Activated naive CD4-positive, alpha-beta T cell treated with anti-CD3 and anti-CD28 coated beads, Interleukin-2, amount 50 U/mL, for 72 hours (primary cell): ENCODE results near the gene COG7. TPM values are rescaled to one million over a fixed set of nuclear protein-coding genes. Genes with fewer than 3 reads are reported as not detected.

Experiments used
- ATAC-seq, 2 donors: fragments of 150-1000 bp; cut with Tn5 transposase; 2 replicates each; pipeline ENCODE4 v1.10.0; 2021; ENCODE audit warnings: mild to moderate bottlenecking in 2 of 2, moderate library complexity in 2 of 2
- DNase-seq, 2 donors: peaks; one replicate each; pipeline ENCODE4 v3.0.0; 2021 to 2022; ENCODE audit warnings: low spot score in 2 of 2
- H3K27ac Mint-ChIP-seq, 2 donors: one replicate each; pipeline ENCODE4 v1.8.0; 2022; ENCODE audit warnings: mild to moderate bottlenecking in 2 of 2, mixed read lengths in 2 of 2
- H3K36me3 Mint-ChIP-seq, 2 donors: one replicate each; pipeline ENCODE4 v1.8.0; 2022; ENCODE audit warnings: mixed read lengths in 2 of 2
- H3K9me3 Mint-ChIP-seq, 2 donors: one replicate each; pipeline ENCODE4 v1.8.0; 2022; ENCODE audit warnings: mixed read lengths in 2 of 2
- total RNA-seq, 2 donors: library from RNA; stranded (reverse); gene quantifications; one replicate each; pipeline ENCODE4 v1.2.3, GENCODE V29; 2022

COG7 gene
- total RNA-seq, 2 donors from 2014 or later: 24.4 to 30.1 TPM

GRCh38 chr16:23434380-23434779 is 18.6 kb downstream of the COG7 start:
- DNase-seq: peak in 1 of 2 donors; percentile 49

GRCh38 chr16:23433261-23433920 is 19.6 kb downstream of the COG7 start:
- no peaks in the 10 kb centered on the region for H3K9me3 Mint-ChIP-seq
- H3K36me3 Mint-ChIP-seq: no peaks in the 10 kb centered on the region
- no peak overlapping the region for H3K27ac Mint-ChIP-seq

More at GRCh38 chr16:23434380-23434779, 18.6 kb downstream of the COG7 start:
- ATAC-seq: peak in 1 of 2 donors; percentile 28
- H3K9me3 Mint-ChIP-seq: no peaks in the 10 kb centered on the region
- H3K27ac Mint-ChIP-seq: no peak overlapping the region
- no peaks in the 10 kb centered on the region for H3K36me3 Mint-ChIP-seq

GRCh38 chr16:23432176-23433128 is 20.5 kb downstream of the COG7 start:
- no peak for ATAC-seq
- H3K27ac Mint-ChIP-seq: no peak overlapping the region
- H3K36me3 Mint-ChIP-seq: no peaks in the 10 kb centered on the region
- no peaks in the 10 kb centered on the region for H3K9me3 Mint-ChIP-seq
- no peak for DNase-seq

More at GRCh38 chr16:23433261-23433920, 19.6 kb downstream of the COG7 start:
- DNase-seq (no peak), ATAC-seq (no peak)

GRCh38 chr16:23428351-23428750 is 24.6 kb downstream of the COG7 start:
- no peak for ATAC-seq
- DNase-seq: no peak
- peaks cover 0 to 3% of the 10 kb centered on the region in 2 donors for H3K36me3 Mint-ChIP-seq
- H3K27ac Mint-ChIP-seq: no peak overlapping the region
- H3K9me3 Mint-ChIP-seq: no peaks in the 10 kb centered on the region

GRCh38 chr16:23424292-23424958 is 28.6 kb downstream of the COG7 start:
- peaks cover 0 to 6% of the 10 kb centered on the region in 2 donors for H3K36me3 Mint-ChIP-seq
- no peak for DNase-seq
- no peak for ATAC-seq
- peak overlapping the region; percentile 18 to 26 for H3K27ac Mint-ChIP-seq
- H3K9me3 Mint-ChIP-seq: no peaks in the 10 kb centered on the region

GRCh38 chr16:23423496-23424049 is 29.4 kb downstream of the COG7 start:
- peak overlapping the region in 1 of 2 donors; percentile 18 for H3K27ac Mint-ChIP-seq
- no peaks in the 10 kb centered on the region for H3K9me3 Mint-ChIP-seq
- peaks cover 0 to 6% of the 10 kb centered on the region in 2 donors for H3K36me3 Mint-ChIP-seq
- ATAC-seq (no peak), DNase-seq (no peak)

GRCh38 chr16:23420011-23420410 is 33.0 kb downstream of the COG7 start:
- ATAC-seq: no peak
- Mint-ChIP-seq H3K36me3 (peaks cover 0 to 6% of the 10 kb centered on the region in 2 donors), H3K27ac (no peak overlapping the region), H3K9me3 (no peaks in the 10 kb centered on the region)
- no peak for DNase-seq

- no peaks in the 10 kb centered on the region for H3K9me3 Mint-ChIP-seq
- DNase-seq: no peak
- no peak overlapping the region for H3K27ac Mint-ChIP-seq
- ATAC-seq: no peak
- no peaks in the 10 kb centered on the region for H3K36me3 Mint-ChIP-seq
Observed at GRCh38 chr16:23416816-23417215, 36.2 kb downstream of the COG7 start.

- ATAC-seq (no peak), DNase-seq (no peak)
- Mint-ChIP-seq H3K27ac (peak overlapping the region in 1 of 2 donors; percentile 30), H3K36me3 (peaks cover 0 to under 1% of the 10 kb centered on the region in 2 donors), H3K9me3 (no peaks in the 10 kb centered on the region)
Observed at GRCh38 chr16:23414731-23415130, 38.3 kb downstream of the COG7 start.

GRCh38 chr16:23410176-23410575 is 42.8 kb downstream of the COG7 start:
- Mint-ChIP-seq H3K9me3 (no peaks in the 10 kb centered on the region), H3K27ac (no peak overlapping the region), H3K36me3 (peaks cover 0 to 8% of the 10 kb centered on the region in 2 donors)
- no peak for DNase-seq
- ATAC-seq: no peak

GRCh38 chr16:23409522-23409921 is 43.5 kb downstream of the COG7 start:
- H3K36me3 Mint-ChIP-seq: peaks cover 0 to 8% of the 10 kb centered on the region in 2 donors
- no peak for ATAC-seq
- no peak for DNase-seq
- peak overlapping the region in 1 of 2 donors; percentile 15 for H3K27ac Mint-ChIP-seq
- no peaks in the 10 kb centered on the region for H3K9me3 Mint-ChIP-seq

- Mint-ChIP-seq H3K9me3 (no peaks in the 10 kb centered on the region), H3K36me3 (peaks cover 0 to 8% of the 10 kb centered on the region in 2 donors), H3K27ac (no peak overlapping the region)
- ATAC-seq (no peak), DNase-seq (no peak)
Observed at GRCh38 chr16:23408823-23409298, 44.1 kb downstream of the COG7 start.

GRCh38 chr16:23408242-23408822 is 44.7 kb downstream of the COG7 start:
- peak overlapping the region in 1 of 2 donors; percentile 72 for H3K27ac Mint-ChIP-seq
- no peaks in the 10 kb centered on the region for H3K9me3 Mint-ChIP-seq
- DNase-seq (no peak), ATAC-seq (no peak)
- H3K36me3 Mint-ChIP-seq: peaks cover 0 to 8% of the 10 kb centered on the region in 2 donors

GRCh38 chr16:23407436-23408127 is 45.4 kb downstream of the COG7 start:
- no peak overlapping the region for H3K27ac Mint-ChIP-seq
- no peak for ATAC-seq
- no peaks in the 10 kb centered on the region for H3K9me3 Mint-ChIP-seq
- H3K36me3 Mint-ChIP-seq: peaks cover 0 to 8% of the 10 kb centered on the region in 2 donors
- no peak for DNase-seq

- no peak for DNase-seq
- Mint-ChIP-seq H3K36me3 (peaks cover 0 to 8% of the 10 kb centered on the region in 2 donors), H3K9me3 (no peaks in the 10 kb centered on the region), H3K27ac (no peak overlapping the region)
- no peak for ATAC-seq
Observed at GRCh38 chr16:23406546-23407240, 46.3 kb downstream of the COG7 start.
